HUES6 (cell line): ENCODE data around the gene TUBGCP6.
A peak's percentile ranks its signal among the peaks of the same experiment; 100 is the strongest.

Experiments used
- H3K27ac ChIP-seq: 2 replicates; pipeline ENCODE4 v1.7.0; 2013; ENCODE audit warnings: low read depth, mild to moderate bottlenecking, low read length, inconsistent platforms
- H3K27me3 ChIP-seq: 2 replicates; pipeline ENCODE4 v1.6.1; 2013; ENCODE audit warnings: low read length; ENCODE audit not compliant: control insufficient read depth, insufficient read depth
- H3K36me3 ChIP-seq: 2 replicates; pipeline ENCODE4 v1.6.1; 2013; ENCODE audit warnings: low read length; ENCODE audit not compliant: control insufficient read depth, insufficient read depth
- H3K4me1 ChIP-seq: 2 replicates; pipeline ENCODE4 v1.6.1; 2013; ENCODE audit warnings: low read length; ENCODE audit not compliant: control insufficient read depth, insufficient read depth
- H3K4me3 ChIP-seq: 2 replicates; pipeline ENCODE4 v1.5.1; 2013; ENCODE audit warnings: low read depth, low read length
- H3K9ac ChIP-seq: one replicate; pipeline ENCODE4 v1.6.1; 2013; ENCODE audit warnings: mild to moderate bottlenecking, low read length
- H3K9me3 ChIP-seq: 2 replicates; pipeline ENCODE4 v1.6.1; 2013; ENCODE audit warnings: low read depth, low read length; ENCODE audit not compliant: control insufficient read depth, insufficient read depth

The TUBGCP6 gene

GRCh38 chr22:50202130-50202666 lies 42.6 kb downstream of the TUBGCP6 start:
- H3K36me3 ChIP-seq: peaks cover 27% of the 10 kb centered on the region
- peak overlapping the region; percentile 73 for H3K4me3 ChIP-seq
- H3K9me3 ChIP-seq: no peaks in the 10 kb centered on the region
- peaks cover 14% of the 10 kb centered on the region; the same call in 1 of the 2 replicates for H3K4me1 ChIP-seq
- H3K27ac ChIP-seq: no peak overlapping the region
- H3K27me3 ChIP-seq: no peaks in the 10 kb centered on the region
- H3K9ac ChIP-seq: peak overlapping the region; percentile 76

- H3K4me1 ChIP-seq: peaks cover 14% of the 10 kb centered on the region; the same call in 1 of the 2 replicates
- no peaks in the 10 kb centered on the region for H3K27me3 ChIP-seq
- H3K27ac ChIP-seq: no peak overlapping the region
- H3K36me3 ChIP-seq: peaks cover 27% of the 10 kb centered on the region
- H3K4me3 ChIP-seq: peak overlapping the region; percentile 73
- H3K9ac ChIP-seq: peak overlapping the region; percentile 76
- H3K9me3 ChIP-seq: no peaks in the 10 kb centered on the region
Observed at GRCh38 chr22:50201191-50202129, 43.4 kb downstream of the TUBGCP6 start.

GRCh38 chr22:50200461-50201190 lies 44.2 kb downstream of the TUBGCP6 start, which contains the start of gene SELENOO:
SELENOO (plus strand) TSS chr22:50201011; CDS start chr22:50201037, 26 bp downstream.
- no peaks in the 10 kb centered on the region for H3K9me3 ChIP-seq
- H3K36me3 ChIP-seq: peaks cover 32% of the 10 kb centered on the region
- H3K9ac ChIP-seq: peak within 1 kb of the TSS; percentile 76
- peaks cover 9% of the 10 kb centered on the region; the same call in 1 of the 2 replicates for H3K4me1 ChIP-seq
- no peak within 1 kb of the TSS for H3K27ac ChIP-seq
- H3K4me3 ChIP-seq: peak within 1 kb of the TSS; percentile 73
- no peaks in the 10 kb centered on the region for H3K27me3 ChIP-seq

GRCh38 chr22:50199829-50200460 lies 44.9 kb downstream of the TUBGCP6 start:
- H3K27ac ChIP-seq: no peak overlapping the region
- H3K4me1 ChIP-seq: peaks cover 9% of the 10 kb centered on the region; the same call in 1 of the 2 replicates

GRCh38 chr22:50199251-50199721 lies 45.5 kb downstream of the TUBGCP6 start:
- H3K36me3 ChIP-seq: peaks cover 42% of the 10 kb centered on the region
- H3K4me1 ChIP-seq: peaks cover 9% of the 10 kb centered on the region; the same call in 1 of the 2 replicates
- no peaks in the 10 kb centered on the region for H3K9me3 ChIP-seq
- peak overlapping the region; percentile 73 for H3K4me3 ChIP-seq
- no peak overlapping the region for H3K27ac ChIP-seq
- peak overlapping the region; percentile 10 for H3K9ac ChIP-seq
- H3K27me3 ChIP-seq: no peaks in the 10 kb centered on the region

More at GRCh38 chr22:50199829-50200460, 44.9 kb downstream of the TUBGCP6 start:
- Histone ChIP-seq H3K9me3 (no peaks in the 10 kb centered on the region), H3K9ac (peak overlapping the region; percentile 21), H3K27me3 (no peaks in the 10 kb centered on the region), H3K36me3 (peaks cover 35% of the 10 kb centered on the region), H3K4me3 (peak overlapping the region; percentile 73)

GRCh38 chr22:50198624-50199017 lies 46.2 kb downstream of the TUBGCP6 start:
- Histone ChIP-seq H3K9me3 (no peaks in the 10 kb centered on the region), H3K36me3 (peaks cover 44% of the 10 kb centered on the region), H3K27me3 (no peaks in the 10 kb centered on the region), H3K4me3 (no peak overlapping the region), H3K9ac (no peak overlapping the region), H3K27ac (no peak overlapping the region), H3K4me1 (peaks cover 9% of the 10 kb centered on the region; the same call in 1 of the 2 replicates)

GRCh38 chr22:50197856-50198623 lies 46.8 kb downstream of the TUBGCP6 start:
- Histone ChIP-seq H3K36me3 (peaks cover 44% of the 10 kb centered on the region), H3K27me3 (no peaks in the 10 kb centered on the region), H3K9ac (no peak overlapping the region), H3K27ac (no peak overlapping the region), H3K4me3 (no peak overlapping the region), H3K4me1 (peaks cover 9% of the 10 kb centered on the region; the same call in 1 of the 2 replicates), H3K9me3 (no peaks in the 10 kb centered on the region)

- Histone ChIP-seq H3K4me1 (peaks cover 9% of the 10 kb centered on the region; the same call in 1 of the 2 replicates), H3K9ac (no peak overlapping the region), H3K36me3 (peaks cover 42% of the 10 kb centered on the region), H3K27ac (no peak overlapping the region), H3K4me3 (no peak overlapping the region), H3K9me3 (no peaks in the 10 kb centered on the region), H3K27me3 (no peaks in the 10 kb centered on the region)
Observed at GRCh38 chr22:50197000-50197800, 47.6 kb downstream of the TUBGCP6 start.

GRCh38 chr22:50196256-50196655 lies 48.6 kb downstream of the TUBGCP6 start:
- H3K9me3 ChIP-seq: no peaks in the 10 kb centered on the region
- peaks cover 42% of the 10 kb centered on the region for H3K36me3 ChIP-seq
- no peak overlapping the region for H3K9ac ChIP-seq
- no peak overlapping the region for H3K27ac ChIP-seq
- H3K4me3 ChIP-seq: no peak overlapping the region
- H3K4me1 ChIP-seq: peaks cover 9% of the 10 kb centered on the region; the same call in 1 of the 2 replicates
- H3K27me3 ChIP-seq: no peaks in the 10 kb centered on the region
